ENCODE data around the gene ALKBH8. TPM values are rescaled to one million over a fixed set of nuclear protein-coding genes. Genes with fewer than 3 reads are reported as not detected.

The ALKBH8 gene
- total and polyA plus RNA-seq, 2 of the 13 experiments (the other 11 are each of a cell fraction or from before 2014, with no cell fraction given), result 2.4 to 9.1 TPM

DNA sequence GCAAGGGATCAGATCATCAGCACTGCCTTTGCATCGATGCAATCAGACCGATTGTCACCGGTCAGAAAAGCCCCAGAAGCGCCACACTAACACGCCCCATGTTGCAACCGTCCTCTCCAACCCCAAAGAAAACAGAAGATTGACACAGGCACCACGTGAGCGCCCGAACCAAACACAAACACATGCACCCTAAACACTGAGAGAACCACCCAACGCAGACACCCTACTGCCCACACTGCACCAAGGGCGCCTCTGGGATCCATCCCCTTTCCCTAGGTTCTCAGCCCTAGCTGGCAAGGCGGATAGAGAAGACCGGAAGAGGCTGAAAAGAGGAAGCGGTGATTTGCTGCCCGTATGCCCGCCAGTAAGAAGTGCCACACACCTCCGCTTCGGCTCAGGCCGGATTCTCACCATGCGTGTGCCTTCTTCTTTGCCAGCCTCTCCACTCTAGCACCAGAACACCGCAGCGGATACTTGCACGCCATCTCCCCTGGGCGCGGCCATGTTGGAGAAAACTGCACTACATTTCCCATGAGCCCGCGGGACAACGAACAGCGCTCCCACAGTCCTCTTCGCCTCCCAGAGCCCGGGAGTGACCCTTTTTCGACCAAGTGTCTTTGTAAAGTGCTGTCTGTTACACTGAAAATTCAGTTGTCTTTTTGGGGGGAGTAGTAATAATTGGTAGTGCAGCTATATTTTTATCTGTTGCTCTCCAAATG lies at the start of gene ALKBH8 (continued):
- TF ChIP-seq HOXD1 (CRISPR knock-in tag; IDR thresholded peaks at IDR 0.05) (no peak), ZNF292 (CRISPR knock-in tag; IDR thresholded peaks at IDR 0.05; ENCODE audit: borderline replicate concordance, low read depth) (no peak), ZEB1 (IDR thresholded peaks at IDR 0.05; ENCODE audit: insufficient replicate concordance, low read depth) (no peak), REPIN1 (CRISPR knock-in tag; IDR thresholded peaks at IDR 0.05; ENCODE audit: borderline replicate concordance, low read depth) (peak; percentile 54; the same call in 1 of the 2 replicates), ZNF256 (CRISPR knock-in tag; conservative IDR thresholded peaks at IDR 0.05) (no peak), NFATC3 (CRISPR knock-in tag; IDR thresholded peaks at IDR 0.05) (no peak), KLF6 (CRISPR knock-in tag; IDR thresholded peaks at IDR 0.05) (no peak), HMG20A (CRISPR knock-in tag; IDR thresholded peaks at IDR 0.05; ENCODE audit: borderline replicate concordance) (no peak), YEATS2 (CRISPR knock-in tag; IDR thresholded peaks at IDR 0.05; ENCODE audit: borderline replicate concordance) (peak; percentile 60; the same call in 1 of the 2 replicates), ZFP37 (CRISPR knock-in tag; IDR thresholded peaks at IDR 0.05; ENCODE audit: borderline replicate concordance) (no peak), CAMTA2 (CRISPR knock-in tag; IDR thresholded peaks at IDR 0.05; ENCODE audit: borderline replicate concordance) (0 out of 2 replicates have a peak, but pooled peaks have one; percentile 53), PITX1 (CRISPR knock-in tag; IDR thresholded peaks at IDR 0.05) (peak; percentile 79; the same call in 1 of the 2 replicates), ZNF777 (CRISPR knock-in tag; IDR thresholded peaks at IDR 0.05) (no peak), ZNF562 (CRISPR knock-in tag; IDR thresholded peaks at IDR 0.05; ENCODE audit: borderline replicate concordance) (no peak), ZNF749 (CRISPR knock-in tag; IDR thresholded peaks at IDR 0.05; ENCODE audit: borderline replicate concordance) (no peak), YEATS4 (CRISPR knock-in tag; IDR thresholded peaks at IDR 0.05; ENCODE audit: borderline replicate concordance) (peak; percentile 66; the same call in 1 of the 2 replicates), ZNF138 (CRISPR knock-in tag; IDR thresholded peaks at IDR 0.05; ENCODE audit: low read depth) (peak; percentile 88; the same call in 1 of the 2 replicates), TIGD3 (CRISPR knock-in tag; IDR thresholded peaks at IDR 0.05; ENCODE audit: borderline replicate concordance) (no peak), ZNF766 (CRISPR knock-in tag; IDR thresholded peaks at IDR 0.05; ENCODE audit: borderline replicate concordance) (no peak), REST (IDR thresholded peaks at IDR 0.05; ENCODE audit: borderline replicate concordance in 1 of 2, low read depth in 1 of 2, low read length in 2 of 2) (0 out of 4 replicates have a peak, but pooled peaks of 1 of the 2 experiments have one; percentile 25), ZSCAN12 (CRISPR knock-in tag; IDR thresholded peaks at IDR 0.05) (no peak), ZNF24 (IDR thresholded peaks at IDR 0.05) (no peak), POLR2AphosphoS5 (IDR thresholded peaks at IDR 0.05; ENCODE audit: low read depth, low read length) (peak; percentile 76)
- TF ChIP-seq, protein P1, sequence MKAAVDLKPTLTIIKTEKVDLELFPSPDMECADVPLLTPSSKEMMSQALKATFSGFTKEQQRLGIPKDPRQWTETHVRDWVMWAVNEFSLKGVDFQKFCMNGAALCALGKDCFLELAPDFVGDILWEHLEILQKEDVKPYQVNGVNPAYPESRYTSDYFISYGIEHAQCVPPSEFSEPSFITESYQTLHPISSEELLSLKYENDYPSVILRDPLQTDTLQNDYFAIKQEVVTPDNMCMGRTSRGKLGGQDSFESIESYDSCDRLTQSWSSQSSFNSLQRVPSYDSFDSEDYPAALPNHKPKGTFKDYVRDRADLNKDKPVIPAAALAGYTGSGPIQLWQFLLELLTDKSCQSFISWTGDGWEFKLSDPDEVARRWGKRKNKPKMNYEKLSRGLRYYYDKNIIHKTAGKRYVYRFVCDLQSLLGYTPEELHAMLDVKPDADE (CRISPR knock-in tag; IDR thresholded peaks at IDR 0.05), result no peak
